HG03097 (cell line): ENCODE data around the gene GIT1.
A peak's percentile ranks its signal among the peaks of the same experiment; 100 is the strongest.

Experiments used
- ATAC-seq: cut with Tn5 transposase; IDR thresholded peaks from one replicate; pipeline ENCODE4 v1.9.1; 2021; ENCODE audit not compliant: unreplicated experiment, low FRiP score

The GIT1 gene

DNA sequence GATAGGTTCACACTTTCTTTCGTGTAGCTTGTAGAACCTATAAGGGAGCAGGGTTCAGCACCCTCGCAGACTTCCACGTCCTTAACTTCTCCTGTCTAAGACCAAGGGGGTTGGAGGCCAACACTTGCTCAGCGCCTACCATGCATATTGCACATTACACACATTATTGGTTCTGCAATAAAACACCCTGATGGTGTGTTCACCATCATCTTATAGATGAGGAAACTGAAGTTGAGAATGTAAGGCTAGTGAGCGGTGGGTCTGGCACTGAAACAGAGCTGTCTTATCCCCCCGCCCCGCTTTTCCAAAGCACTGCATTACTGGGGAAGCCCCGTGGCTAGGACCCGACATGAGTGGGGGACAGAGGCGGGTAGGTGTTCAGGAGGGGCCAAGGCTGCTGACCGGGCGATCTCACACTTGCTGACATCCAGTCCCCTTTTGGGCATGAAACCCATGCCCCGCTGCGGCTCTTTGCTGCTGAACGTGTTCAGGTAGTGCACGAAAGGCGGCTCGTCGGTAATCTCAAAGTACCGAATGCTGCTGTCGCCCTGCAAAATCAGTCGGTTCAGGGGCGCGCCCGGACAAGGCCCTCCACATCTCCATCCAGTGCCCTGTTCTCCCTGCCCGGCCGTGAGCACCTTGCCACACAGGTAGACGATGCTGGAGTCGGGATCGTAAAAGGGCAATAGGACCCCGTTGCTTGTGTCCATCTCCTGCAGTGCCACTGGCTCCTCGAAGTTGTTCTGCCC is 27.0 kb upstream of the GIT1 start:
- no peak for ATAC-seq

DNA sequence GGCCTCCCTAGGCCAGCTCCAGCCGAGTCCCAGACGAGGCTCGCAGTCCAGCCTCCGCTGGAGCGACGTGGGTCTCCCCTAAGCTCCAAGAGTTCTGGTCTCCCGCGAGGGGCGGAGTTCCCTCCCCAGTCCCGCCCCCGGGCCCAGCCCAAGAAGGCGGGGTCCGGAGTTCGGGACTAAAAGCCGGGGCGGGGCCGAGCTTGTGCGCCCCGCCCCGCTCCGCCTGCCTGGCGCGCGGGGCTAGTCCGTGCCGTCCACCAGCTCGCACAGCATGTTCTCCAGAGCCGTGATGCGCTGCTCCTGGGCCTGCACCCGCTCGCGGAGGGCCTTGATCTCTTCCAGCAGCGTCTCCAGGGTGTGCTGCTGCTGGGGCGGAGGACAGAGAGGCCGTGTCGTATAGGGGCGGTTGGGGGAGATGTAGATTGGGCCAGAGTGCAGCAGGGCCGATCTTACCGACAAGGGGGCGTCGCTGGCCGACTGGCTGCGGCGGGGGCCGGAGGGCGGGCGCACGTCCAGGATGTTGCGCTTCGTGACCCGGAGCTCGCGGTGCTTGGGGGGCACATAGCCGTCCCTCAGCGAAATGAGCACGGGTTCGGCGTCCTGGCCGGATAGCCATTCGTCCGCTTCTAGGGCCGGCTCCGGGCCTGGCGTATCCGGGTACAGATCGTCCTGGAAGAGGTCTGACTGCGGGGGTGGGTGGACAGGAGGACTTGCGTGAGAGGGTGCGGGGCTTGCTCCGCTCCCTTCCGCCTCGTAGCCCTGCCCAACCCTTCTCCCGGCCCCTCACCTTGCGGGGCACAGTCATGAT is 26.2 kb upstream of the GIT1 start:
- peak; percentile 49 for ATAC-seq

DNA sequence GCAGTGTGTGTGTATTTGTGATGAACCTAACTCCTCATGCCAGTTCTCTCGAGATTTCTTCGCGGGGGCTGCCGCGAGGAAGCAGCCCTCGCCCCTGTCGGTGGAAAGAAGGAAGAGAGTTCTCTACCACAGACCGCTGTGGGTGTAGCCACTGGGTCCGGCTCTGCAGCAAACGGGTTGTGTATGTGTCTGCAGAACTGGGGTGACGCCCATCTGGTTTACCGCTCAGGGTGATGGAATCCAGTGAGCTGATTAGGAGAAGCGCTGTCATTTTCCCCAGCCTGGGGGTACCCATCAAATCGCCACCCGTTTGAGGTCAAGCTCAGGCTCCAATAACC is 25.6 kb upstream of the GIT1 start:
- ATAC-seq = no peak

DNA sequence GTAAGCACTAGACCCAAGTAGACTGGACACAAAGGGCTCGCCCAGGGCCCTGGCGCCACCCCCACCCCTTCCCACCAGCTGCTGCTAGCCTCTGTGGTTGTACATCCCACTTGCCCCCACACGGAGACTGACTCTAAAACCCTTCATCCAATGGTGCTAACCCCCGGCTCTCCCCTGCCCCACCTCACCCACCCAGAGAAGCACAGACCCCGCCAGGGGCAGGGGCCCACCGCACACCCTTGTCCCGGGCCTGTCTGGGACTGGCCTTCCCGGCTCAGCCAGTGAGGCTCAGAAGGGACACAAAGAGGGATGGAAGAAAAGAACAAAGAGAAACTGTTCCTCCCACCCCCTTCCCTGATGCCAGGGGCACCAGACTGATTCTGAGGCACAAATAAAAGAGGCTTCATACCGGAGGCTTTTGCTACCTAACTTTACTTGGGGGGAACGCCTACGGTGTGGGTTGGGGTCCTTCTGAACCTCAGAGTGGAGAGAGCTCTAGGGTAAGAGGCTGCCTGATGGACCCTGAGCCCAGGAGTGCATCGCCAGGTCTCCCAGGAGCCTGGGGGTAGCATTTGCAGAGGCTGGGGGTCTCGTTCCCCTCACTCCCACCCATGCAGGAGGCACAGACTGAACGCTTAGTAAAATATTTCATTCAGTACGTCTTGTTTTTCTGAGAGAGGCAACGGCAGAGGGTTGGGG is 25.1 kb upstream of the GIT1 start:
- ATAC-seq = no peak

GRCh38 chr17:29613856-29614255 is 24.4 kb upstream of the GIT1 start:
- peak; percentile 4 for ATAC-seq

DNA sequence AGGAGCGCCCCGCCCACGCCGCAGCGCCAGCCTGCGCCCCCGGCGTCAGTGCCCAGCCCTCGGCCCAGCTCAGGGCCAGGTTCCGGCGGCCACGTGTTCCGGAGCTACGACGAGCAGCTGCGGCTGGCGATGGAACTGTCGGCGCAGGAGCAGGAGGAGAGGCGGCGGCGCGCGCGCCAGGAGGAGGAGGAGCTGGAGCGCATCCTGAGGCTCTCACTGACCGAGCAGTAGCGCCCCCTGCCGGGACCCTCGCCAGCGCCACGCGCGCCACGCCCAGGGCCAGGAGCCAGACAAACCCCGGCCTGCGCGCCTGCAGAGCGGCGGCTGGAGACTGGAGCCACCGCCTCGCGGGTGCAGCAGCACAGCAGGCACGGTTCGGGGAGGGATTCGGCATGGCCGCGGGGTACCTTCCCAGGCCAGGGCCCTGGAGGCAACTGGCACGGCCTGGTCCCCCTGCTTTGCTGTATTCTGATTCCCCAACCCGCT is 23.9 kb upstream of the GIT1 start:
- ATAC-seq = peak; percentile 36

DNA sequence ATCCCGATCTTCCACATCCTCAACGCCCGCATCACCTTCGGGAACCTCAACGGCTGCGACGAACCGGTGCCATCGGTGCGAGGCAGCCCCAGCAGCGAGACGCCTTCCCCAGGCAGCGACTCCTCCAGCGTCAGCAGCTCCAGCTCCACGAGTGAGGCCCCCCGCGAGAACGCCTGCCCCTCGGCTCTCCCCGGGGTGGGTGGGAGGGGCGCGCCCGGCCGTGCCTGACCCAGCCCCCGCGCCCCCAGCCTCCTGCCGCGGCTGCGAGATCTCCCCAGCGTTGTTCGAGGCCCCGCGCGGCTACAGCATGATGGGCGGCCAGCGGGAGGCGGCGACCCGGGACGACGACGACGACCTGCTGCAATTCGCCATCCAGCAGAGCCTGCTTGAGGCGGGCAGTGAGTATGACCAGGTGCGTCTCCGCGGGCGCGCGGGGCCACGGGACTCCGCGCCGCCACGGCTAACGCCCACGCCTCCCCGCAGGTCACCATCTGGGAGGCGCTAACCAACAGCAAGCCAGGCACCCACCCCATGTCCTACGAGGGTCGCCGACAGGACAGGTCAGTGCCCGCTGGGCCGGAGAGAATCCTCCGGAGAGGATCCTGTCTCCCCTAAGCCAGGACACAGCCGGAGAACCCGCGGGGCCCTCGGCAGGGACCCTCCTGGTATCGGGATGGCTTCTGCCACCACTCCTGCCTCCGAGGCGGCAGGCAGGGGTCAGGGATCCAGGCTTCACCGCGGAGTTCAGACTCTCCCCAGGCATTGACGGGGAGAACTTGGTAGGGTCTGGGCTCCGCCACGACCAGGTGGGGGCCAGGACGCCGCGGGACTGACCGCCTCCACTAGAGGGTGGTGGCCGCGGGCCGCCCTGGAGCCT is 23.2 kb upstream of the GIT1 start:
- ATAC-seq = no peak

DNA sequence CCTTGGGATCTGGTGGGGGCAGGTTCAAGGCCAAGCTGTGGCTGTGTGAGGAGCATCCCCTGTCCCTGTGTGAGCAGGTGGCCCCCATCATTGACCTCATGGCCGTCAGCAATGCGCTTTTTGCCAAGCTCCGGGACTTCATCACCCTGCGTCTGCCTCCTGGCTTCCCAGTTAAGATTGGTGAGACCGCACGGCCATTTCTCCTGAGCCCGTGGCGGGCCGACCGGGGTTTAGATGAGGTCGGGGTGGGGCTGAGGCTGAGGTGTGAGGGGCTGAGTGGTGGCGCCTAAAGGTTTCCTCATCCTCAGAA is 22.6 kb upstream of the GIT1 start:
- ATAC-seq = no peak

DNA sequence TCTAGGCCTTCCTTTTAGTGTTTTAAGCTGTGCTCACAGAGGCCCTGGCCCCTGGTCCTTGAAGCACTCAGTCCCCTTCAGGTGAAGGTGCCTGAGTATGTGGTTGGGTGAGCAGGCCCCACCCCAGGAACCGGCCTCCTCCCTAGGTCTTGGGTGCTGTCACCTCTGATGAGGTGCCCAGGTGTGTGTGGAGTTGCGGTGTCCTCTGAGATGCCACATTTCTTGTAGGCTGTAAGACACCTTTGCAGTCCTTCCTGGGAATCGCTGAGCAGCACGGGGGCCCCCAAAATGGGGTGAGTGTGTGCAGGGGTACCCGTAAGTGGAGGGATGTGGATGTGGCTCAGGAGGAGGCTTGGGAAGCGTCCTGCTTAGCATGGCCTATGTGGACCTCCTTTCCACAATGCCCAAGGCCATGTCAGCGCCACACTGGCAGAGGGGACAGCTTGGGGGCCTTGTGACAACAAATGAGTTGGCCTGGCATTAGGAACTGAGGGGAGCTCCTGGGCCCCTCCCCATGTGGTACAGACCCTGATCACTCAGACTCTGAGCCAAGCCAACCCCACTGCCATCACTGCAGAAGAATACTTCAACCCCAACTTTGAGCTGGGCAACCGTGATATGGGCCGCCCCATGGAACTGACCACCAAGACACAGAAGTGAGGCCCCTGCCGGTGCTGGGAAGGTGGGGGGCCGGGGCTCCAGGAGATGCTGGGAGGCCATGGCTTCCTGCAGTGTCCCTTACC is 22.1 kb upstream of the GIT1 start:
- ATAC-seq = no peak

GRCh38 chr17:29610395-29610794 is 20.9 kb upstream of the GIT1 start:
- ATAC-seq = no peak

GRCh38 chr17:29608986-29609385 is 19.5 kb upstream of the GIT1 start:
- no peak for ATAC-seq

DNA sequence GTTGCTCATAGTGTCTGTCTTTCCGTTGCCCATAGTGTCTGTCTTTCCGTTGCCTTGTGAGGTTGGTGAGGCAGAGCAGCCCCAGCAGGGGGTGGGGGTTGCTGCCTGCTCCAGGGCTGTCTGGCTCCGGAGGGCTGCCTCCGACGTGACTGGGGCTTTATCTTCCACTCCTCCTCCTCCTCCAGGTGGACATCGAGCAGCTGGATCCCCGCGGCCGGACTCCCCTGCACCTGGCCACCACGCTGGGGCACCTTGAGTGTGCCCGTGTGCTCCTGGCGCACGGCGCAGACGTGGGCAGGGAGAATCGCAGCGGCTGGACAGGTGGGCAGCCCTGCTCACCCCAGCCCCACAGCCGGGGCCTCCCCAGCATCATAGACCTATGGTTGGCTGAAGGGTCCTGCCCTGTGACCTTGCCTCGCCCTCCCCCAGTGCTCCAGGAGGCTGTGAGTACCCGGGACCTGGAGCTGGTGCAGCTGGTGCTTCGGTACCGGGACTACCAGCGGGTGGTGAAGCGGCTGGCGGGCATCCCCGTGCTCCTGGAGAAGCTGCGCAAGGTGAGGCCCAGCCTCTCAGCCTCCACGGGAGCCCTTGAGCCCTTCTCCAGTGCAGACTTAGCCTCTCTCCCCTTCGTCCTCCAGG is 18.2 kb upstream of the GIT1 start:
- ATAC-seq = no peak

DNA sequence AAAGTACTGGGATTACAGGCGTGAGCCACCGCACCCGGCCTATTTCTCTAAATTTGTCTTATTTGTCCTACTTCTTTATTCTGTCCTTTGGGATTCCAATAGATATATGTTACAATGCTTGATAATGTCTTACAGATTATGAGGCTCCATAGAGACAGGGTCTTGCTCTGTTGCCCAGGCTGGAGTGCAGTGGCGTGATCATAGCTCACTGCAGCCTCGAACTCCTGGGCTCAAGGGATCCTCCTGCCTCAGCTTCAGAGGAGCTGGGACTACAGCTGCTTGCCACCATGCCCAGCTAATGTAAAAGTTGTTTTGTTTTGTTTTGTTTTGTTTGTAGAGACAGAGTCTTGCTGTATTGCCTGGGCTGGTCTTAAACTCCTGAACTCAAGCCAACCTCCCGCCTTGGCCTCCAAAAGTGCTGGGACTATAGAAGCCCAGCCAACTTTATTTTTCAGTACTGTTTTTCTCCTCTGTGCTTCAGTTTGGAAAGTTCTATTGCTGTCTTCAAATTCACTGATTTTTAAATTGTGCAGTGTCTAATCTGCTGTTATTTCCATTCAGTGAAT is 13.7 kb upstream of the GIT1 start:
- no peak for ATAC-seq

DNA sequence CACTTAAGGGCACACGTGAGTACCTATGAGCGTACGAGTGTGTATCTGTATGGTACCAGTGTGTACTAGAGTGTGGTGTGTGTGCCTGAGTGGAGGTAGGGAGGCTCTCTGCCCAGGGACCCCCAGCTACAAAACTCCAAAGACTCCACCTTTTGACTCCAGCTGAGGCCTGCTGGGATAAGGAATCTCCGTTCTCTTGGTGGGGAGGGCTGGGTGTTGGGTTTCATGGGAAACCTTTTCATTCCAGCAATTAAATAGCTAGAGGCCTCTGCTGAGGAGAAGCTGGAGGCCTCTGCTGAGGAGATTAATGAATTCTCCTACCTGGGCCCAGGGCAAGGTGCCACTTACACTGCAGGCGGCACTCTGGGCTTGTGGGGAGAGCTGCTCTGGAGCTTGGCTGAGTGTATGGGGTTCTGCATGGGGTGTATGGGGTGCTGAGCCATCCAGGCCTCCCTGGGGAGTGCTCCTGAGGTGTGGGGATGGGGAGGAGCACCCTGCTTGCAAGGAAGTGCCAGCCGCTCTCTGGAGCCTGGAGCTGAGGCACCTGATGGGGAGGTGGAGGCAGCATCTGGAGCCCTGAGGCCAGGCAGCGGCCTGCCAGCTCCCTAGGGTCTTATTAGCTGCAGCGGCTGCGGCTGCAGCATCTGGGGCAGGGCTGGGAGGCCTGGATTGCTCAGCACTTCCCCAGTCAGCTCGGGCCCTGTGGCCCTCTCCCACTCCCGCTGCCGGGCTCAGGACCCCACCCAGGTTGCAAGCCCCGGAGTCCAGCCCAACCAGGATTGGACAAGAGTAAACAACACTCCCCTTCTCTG is 8.1 kb upstream of the GIT1 start:
- ATAC-seq = no peak

DNA sequence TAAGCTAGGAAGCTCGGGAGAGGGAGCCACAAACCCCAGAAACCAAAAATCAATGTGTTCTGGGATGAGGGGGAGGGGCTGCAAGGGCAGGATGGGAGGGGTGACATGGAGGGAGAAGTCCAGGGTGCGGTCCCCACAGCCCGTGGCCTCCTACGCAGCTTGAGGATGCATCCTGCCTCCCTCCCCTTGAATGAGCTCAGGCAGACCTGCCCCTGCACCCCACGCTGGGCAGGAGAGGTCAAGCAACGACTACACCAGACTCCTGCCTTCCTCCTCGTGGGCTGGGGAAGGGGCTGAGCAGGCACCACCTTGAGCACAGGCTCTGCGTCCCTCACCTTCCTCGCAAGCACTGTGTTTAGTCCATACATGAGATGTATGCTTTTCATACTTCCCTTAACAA is 7.4 kb upstream of the GIT1 start:
- ATAC-seq = no peak

GRCh38 chr17:29595943-29596774 is 6.7 kb upstream of the GIT1 start:
- ATAC-seq = no peak

- ATAC-seq = no peak
These were observed 5.9 kb upstream of the GIT1 start for GRCh38 chr17:29595107-29595942.
